ENCODE data around the gene AFMID.

Gene AFMID

GRCh38 chr17:78256707-78257591, 69.8 kb downstream of the AFMID start:
- DNase-seq, result no peak

Data from AML-193 (cell line).